Fibroblast of skin of right biceps (primary cell): Measurements from ENCODE around the gene FDPS.

Experiments
- DNase-seq: peaks from one replicate; pipeline ENCODE4 v3.0.0-alpha.2; 2013

FDPS gene

DNA sequence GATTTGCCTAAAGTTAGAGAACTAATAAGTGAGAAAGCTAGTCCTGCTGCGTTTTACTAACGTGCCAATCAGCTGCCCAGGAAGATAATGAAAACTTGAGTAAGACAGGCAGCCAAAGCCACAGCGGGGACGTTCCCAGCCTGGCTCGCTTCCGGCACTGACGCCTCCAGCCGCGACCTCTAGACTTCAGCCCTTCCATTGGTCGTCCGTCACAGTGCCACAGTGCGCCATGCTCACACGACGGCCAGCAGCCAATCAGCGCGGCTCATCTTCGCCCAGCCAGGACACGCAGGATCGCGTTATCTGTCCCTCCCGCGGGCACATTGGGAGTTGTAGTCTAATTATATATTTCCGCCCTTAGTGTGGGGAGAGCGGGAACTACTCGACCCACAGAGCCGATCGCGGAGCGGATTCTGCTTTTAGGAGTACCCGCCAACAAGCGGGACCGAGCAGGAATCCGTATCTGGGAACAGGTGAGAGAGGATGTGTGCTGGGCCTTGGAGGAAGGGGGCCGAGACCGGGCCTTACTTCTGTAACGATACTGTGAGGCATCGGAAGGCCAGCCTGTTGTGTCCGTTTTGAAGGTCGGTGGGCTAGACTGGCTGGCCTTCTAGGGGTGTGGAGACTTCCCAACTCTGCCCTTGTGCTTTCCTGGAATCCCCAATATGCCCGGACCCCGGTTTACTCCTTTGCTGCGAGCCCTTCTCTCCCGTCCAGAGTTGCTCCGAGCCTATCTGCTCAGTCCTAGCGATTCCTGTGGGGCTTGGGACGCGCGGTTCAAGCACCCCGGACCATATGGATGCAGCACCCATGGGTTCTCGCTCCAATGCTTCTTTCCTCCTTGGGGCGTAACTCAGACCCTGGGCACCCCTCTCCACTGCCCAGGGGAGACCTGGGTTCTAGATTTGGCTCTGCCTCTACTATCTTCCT is at the start of gene FDPS:
Gene FDPS, plus strand, starts transcription at position 374 of the 930 bp plus-strand sequence. CDS start 924 bp downstream, outside the sequence.
- peak; percentile 99 for DNase-seq

DNA sequence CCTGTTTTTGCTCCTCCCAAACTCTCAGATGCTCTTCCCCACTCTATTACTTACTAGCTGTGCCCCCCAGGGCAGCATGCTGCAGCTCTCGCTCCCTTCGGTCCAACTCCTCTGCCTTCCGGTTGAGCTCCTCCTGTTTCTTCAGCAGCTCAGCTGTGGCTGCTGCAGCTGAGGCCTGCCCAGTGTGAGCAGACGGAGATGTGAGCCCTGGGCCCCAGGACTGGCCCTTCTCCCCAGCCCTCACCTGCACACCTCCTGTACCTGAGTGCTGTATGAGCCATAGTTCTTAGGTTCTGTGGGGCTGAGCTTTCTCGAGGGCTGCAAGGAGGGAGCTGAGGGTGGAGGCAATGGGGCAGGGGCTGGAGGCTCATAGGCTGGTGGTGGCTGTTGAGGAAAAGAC is 48.4 kb upstream of the FDPS start:
- no peak for DNase-seq

DNA sequence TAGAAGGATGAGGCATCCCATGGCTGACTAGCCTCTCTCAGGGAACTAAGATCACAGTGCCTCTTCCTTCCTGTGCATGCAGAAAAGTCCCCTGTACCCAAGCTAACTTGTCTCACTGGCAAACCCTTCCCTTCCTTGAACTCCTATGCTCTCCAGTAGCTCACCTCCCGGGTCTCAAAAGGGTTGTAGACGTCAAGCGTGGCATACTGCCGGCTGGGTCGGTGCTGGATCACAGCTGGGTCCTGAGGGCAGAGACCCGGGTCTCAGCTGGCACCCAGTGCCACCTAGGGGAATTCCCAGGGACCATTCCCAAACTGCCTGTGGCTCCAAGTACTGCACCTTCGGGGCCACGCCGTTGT is 47.2 kb upstream of the FDPS start:
- DNase-seq: no peak

DNA sequence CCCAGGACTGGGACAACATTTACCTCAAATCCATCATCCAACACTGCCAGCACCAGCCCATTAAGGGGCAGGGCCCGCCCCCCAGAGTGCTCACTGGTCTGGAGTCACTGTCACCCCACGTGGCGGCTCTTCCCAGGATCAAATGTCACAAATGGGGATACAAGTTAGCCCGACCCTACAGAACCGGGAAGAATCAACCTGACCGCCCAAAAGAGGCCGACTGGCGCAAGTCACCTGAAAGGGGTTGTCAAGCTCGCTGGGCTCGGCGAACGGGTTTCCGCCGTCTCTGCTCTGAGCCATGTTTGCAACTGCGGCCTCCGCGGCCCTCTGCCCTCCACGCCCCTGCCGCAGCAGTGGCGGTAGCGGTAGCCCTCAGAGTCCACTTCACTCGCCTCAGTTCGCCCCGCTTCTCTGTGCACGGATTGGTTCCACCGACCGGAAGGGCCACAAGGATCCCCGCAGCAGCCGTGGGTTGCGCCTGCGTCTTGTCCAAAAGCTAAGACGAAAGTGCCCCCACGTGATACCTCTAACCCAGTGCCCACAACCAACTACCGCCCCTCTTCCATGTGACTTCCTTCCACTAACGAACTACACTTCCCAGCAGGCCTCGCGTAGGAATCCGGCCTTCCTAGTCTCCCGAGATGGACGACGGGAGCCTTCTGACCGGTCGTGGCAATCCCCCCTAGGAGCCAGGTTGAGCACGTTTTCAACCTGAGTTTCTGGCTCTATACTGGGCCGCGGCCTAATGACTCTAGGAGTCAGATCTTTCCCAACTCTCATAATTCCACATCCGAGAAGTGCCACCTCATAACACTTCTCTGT is 46.6 kb upstream of the FDPS start, which contains the start of gene SCAMP3:
Gene SCAMP3, minus strand, starts transcription at position 509 of the 822 bp plus-strand sequence. Its CDS starts 209 bp downstream, at position 300.
- DNase-seq: peak; percentile 97

DNA sequence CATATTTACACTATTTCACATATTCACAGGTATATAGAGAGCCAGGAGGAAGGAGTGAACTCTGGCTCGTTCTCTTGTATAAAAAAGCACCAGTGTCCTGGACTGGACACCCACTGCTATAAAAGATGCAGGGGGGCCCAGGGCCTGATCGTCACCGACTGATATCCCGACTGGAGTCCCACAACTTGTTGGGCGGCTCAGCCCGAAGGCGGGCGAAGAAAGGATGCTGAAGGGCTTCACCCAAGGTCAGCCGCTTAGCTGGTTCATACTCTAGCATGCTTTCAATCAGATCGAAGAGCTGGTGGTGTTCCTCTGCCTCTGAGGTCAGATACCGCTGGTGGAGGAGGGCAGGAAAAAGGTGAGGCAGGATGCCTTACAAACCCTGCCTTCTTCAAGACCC is 45.6 kb upstream of the FDPS start:
- DNase-seq: no peak

DNA sequence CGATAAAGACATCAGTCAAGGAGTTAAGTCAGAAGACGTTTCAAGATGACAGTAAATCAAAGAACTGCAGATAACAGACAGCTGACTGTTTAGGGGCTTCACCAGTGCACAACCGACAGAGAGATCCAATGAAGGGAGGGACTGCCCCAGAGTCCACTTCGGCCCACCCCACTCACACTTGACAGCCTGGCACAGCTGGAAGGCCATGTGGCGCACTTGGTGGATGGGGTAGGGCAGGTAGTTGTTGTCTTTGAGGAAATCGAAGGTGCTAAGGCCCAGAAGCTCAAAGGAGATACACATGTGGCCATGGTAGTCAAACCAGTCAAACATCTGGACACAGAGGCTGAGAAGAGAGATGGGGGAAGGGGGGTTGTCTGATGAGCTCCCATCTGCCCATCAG is 42.1 kb upstream of the FDPS start:
- DNase-seq: no peak

DNA sequence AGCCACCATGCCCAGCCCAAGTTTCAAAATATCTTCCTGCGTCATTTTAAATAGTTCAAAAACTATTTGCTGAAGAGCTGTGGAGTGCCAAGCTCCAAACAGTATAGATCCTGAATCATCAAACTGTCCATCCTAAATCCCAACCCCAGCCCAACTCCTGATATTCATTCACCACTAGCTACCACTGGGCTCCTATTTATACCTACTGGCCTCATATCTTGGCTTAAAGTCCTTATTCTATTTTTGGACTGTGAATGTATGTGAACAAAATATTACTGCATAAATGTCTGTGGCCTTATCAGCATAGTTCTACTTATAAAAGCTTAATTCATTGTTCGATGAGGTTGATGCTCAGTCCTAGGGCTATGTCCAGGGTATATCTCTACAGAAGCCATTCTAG is 41.3 kb upstream of the FDPS start:
- DNase-seq: no peak

DNA sequence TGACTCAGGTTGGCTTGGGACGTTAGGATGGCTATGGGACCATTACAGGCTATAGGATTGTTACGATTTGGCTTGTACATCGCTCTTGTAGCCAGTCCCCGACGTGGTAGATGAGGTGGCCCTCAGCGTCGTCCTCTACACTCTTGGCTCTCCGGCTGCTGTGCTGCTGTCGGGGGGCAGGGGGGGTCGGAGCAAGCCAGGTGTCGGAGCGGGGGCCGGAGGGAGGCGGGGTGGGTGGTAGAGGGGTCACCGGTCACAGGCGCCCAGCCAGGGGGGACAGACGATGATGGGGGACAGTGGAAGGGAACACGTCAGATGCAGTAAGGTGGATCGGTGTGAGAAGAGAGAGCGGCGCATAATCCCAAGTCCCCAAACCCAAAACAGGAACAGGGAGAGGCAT is 40.0 kb upstream of the FDPS start:
- DNase-seq: no peak

DNA sequence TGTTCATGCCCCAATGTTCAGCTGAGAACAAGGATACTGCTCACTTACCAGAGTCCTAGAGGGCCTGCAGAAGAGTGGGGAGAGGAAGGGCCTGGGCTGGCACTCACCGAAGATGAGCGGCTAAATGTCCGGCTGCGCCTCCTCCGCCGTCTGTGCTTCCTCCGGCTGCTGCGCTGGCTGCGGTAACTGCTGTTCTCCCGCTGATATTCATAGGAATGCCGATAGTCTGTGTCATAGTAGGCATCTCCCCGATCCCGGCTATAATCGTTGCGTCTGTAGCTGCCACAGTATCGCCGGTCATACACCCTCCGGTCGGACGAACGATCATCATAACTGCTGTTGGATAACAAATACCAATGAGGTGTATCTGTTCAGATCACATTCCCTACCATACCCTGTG is 39.3 kb upstream of the FDPS start:
- no peak for DNase-seq

DNA sequence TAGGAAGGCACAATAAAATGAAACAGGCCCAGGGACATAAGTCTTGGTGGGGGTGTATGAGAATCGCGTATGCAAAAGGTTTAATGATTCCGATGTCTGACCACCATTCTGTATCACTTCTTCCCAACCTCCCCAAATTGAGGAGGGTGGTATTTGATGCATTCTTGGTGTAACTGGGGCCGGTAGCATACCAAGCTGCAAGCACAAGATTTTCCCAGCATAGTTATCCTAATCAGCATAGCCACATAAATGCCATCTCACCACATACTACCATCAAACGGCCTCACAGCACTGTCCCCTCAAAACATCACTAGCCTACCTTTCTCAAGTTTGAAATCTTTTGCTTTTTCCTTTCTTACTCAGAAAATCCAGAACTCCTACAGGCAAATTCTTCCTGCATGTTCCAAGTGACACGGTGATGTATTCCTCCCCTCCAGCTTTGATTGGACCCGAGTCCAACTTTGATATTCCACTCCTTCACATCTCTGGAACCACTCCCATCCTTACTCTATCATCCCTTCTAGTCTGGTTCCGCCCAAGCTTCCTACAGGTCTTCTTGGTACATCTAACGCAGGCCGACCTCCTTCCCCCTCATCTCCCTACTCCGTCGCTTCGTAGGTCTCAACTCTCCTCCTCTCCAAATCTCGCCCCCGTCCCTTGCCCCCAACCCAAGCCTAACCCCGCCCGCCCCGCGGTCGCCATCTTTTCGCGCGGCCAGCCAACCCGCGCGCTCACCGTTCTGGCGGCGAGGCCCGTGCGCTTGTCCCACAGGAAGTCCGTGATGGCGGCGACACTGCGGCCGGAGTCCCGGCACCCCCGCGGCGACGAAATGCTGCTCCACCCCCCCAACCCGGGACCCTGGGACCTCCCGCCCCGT is 36.0 kb upstream of the FDPS start:
- DNase-seq: peak; percentile 66

GRCh38 chr1:155273343-155274245 is 35.1 kb upstream of the FDPS start, which contains the start of gene CLK2:
TSS of gene CLK2 (minus strand) at chr1:155273504. CDS start at chr1:155270977, 2,527 bp downstream.
- peak; percentile 96 for DNase-seq

- peak; percentile 95 for DNase-seq
These were observed 31.4 kb upstream of the FDPS start, which contains the start of gene HCN3 for GRCh38 chr1:155277070-155277901. TSS of gene HCN3 (plus strand) at chr1:155277463. CDS start at chr1:155277591, 128 bp downstream.

GRCh38 chr1:155277902-155278688 is 30.6 kb upstream of the FDPS start:
- peak; percentile 36 for DNase-seq

DNA sequence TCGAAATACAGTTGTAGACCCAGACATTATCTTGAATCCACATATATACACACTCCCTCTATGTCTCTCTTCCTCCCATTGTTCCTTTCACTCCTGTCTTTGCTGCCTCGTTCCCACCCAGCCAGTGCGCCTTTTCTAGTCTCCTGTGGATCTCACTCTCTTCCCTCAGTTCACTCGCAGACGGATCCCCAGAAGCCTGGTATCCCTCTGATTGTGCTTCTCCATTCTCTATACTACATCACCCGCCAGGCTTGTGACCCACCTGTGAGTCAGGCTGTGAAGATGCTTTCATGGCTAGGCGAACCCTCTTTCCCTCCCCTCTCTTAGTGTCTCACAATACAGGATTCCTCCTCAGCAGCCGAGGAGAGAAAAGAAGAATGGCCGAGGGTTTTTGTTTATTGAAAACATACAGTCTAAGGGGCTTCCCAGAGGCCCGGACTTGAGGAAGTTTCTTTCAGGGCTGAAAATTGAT is 29.9 kb upstream of the FDPS start:
- DNase-seq: peak; percentile 9

DNA sequence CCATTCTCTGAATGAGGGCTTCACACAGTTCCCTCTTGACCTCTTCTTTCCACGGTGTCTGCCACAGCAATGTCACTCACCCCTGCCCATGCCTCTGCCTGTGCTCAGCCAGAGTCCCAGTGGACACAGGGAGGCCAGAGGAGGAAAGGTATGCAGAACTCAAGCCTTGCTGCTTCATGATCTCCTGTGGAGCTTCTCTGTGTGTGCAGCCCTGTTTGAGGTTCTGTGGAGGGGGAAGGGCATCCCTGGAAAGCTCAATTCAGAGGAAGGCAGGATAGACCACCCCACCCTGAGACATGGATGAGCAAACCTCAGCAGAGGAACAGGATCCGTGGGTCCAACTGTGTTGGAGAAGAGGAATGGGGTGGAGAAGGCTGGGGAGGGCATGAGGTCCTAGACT is 29.4 kb upstream of the FDPS start:
- no peak for DNase-seq

DNA sequence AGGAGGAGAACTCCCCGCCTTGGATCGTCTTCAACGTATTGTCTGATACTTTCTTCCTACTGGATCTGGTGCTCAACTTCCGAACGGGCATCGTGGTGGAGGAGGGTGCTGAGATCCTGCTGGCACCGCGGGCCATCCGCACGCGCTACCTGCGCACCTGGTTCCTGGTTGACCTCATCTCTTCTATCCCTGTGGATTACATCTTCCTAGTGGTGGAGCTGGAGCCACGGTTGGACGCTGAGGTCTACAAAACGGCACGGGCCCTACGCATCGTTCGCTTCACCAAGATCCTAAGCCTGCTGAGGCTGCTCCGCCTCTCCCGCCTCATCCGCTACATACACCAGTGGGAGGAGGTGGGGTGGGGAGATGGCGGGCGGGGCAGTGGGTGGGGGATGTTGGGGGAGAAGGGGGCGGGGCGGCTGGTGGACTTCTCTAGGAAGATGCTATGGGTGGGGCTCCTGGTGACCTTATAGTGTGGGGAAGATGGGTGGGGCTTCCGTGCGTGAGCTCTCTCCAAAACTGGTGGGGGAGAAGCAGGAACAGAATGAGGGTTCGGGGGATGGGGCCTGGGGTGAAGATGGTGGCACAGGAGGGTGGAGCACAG is 26.1 kb upstream of the FDPS start:
- DNase-seq: no peak

- DNase-seq: no peak
These were observed 24.2 kb upstream of the FDPS start for GRCh38 chr1:155284476-155284875.

GRCh38 chr1:155285063-155285462 is 23.6 kb upstream of the FDPS start:
- DNase-seq: no peak

DNA sequence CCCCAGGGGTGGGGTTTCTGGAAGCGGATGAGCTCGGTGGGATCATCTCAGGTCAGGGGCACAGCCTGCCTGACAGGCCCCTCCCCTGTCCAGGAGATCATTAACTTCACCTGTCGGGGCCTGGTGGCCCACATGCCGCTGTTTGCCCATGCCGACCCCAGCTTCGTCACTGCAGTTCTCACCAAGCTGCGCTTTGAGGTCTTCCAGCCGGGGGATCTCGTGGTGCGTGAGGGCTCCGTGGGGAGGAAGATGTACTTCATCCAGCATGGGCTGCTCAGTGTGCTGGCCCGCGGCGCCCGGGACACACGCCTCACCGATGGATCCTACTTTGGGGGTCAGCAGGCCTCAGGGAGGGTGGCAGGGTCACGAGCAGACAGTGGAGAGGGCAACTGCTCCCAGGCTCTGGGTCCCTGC is 23.0 kb upstream of the FDPS start:
- no peak for DNase-seq
